NCI-H2029 treated with DMSO at 0.1 percent for 48 hours (cell line): ENCODE results near the gene MYO9B.

Experiments used
- DNase-seq: peaks from one replicate; lab custom pipeline; 2025; lab: John Stamatoyannopoulos, UW

The MYO9B gene

GRCh38 chr19:17061691-17062090 lies 13.9 kb upstream of the MYO9B start:
- no peak for DNase-seq

GRCh38 chr19:17063428-17063827 lies 12.1 kb upstream of the MYO9B start:
- no peak for DNase-seq

GRCh38 chr19:17069193-17069592 lies 6.4 kb upstream of the MYO9B start:
- no peak for DNase-seq

- DNase-seq, result no peak
Measured at GRCh38 chr19:17070421-17070820, 5.2 kb upstream of the MYO9B start.

- DNase-seq, result no peak
Measured at GRCh38 chr19:17070912-17071311, 4.7 kb upstream of the MYO9B start.

- no peak for DNase-seq
Measured at GRCh38 chr19:17073869-17074633, 1.5 kb upstream of the MYO9B start.

- DNase-seq, result peak; percentile 51
Measured at GRCh38 chr19:17074634-17075034, 943 bp upstream of the MYO9B start.

GRCh38 chr19:17075864-17076542 lies 426 bp downstream of the MYO9B start:
- no peak for DNase-seq

- DNase-seq, result no peak
Measured at GRCh38 chr19:17076543-17076991, 990 bp downstream of the MYO9B start.

- DNase-seq, result no peak
Measured at GRCh38 chr19:17077447-17078028, 2.0 kb downstream of the MYO9B start.

GRCh38 chr19:17078036-17078919 lies 2.7 kb downstream of the MYO9B start:
- DNase-seq, result no peak

- no peak for DNase-seq
Measured at GRCh38 chr19:17078920-17079709, 3.5 kb downstream of the MYO9B start.

- no peak for DNase-seq
Measured at GRCh38 chr19:17079710-17080439, 4.3 kb downstream of the MYO9B start.

- no peak for DNase-seq
Measured at GRCh38 chr19:17080440-17080801, 4.8 kb downstream of the MYO9B start.

GRCh38 chr19:17081672-17082630 lies 6.4 kb downstream of the MYO9B start:
- no peak for DNase-seq

- no peak for DNase-seq
Measured at GRCh38 chr19:17086120-17086519, 10.5 kb downstream of the MYO9B start.

GRCh38 chr19:17086834-17087233 lies 11.3 kb downstream of the MYO9B start:
- DNase-seq, result no peak

GRCh38 chr19:17088552-17088951 lies 13.0 kb downstream of the MYO9B start:
- no peak for DNase-seq

GRCh38 chr19:17090583-17090982 lies 15.0 kb downstream of the MYO9B start:
- DNase-seq, result no peak
